Measurements from ENCODE around the gene CTSL. TPM values are rescaled to one million over a fixed set of nuclear protein-coding genes. Genes with fewer than 3 reads are reported as not detected.

Gene CTSL
- total and polyA plus RNA-seq, 7 donors, result 45.8 to 995 (median 75.3) TPM

DNA sequence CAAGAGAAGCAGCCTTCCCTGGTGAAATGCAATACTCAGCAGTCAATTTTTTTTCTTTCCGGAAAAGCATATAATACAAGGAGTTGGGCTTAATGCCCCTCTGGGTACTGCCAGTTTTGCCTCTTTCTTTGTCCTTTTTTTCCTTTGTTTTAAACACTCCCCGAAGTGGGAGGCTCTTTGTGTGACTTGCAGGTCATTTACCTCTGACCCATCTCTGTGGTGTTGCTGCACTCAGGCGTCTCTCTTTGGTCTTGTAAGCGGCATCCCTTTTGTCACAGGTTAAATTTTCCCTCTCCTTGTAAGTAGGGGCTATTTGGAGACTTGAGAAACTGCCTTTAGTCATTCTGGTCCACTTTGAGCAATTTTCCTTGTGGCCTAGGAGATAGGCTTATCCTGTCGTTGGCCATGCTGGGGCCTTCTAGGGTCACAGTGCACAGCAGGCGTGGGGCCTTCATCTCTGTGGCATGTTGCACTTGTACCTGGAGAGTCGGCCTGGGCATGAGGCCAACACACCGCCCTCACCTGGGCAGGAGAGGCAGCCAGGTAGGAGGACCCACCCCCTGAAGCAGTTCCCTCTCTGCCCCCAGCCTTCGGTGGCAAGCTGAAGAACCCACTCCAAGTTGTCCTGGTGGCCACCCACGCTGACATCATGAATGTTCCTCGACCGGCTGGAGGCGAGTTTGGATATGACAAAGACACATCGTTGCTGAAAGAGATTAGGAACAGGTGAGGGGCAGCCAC, 27.7 kb upstream of the CTSL start:
- DNase-seq, result no peak
- peaks cover 0 to 6% of the 10 kb centered on the region in 2 donors for H3K36me3 ChIP-seq (ENCODE audit: insufficient read depth in 1 of 2, low read depth in 1 of 2)
- no peaks in the 10 kb centered on the region for H3K4me1 ChIP-seq
- H3K9me3 ChIP-seq, result no peaks in the 10 kb centered on the region
- H3K4me3 ChIP-seq, result no peak overlapping the region
- no peaks in the 10 kb centered on the region for H3K27me3 ChIP-seq (ENCODE audit: insufficient read depth in 3 of 3, low read length in 2 of 3)
- ATAC-seq, result no peak
- intact Hi-C loops (cut with DNase I), result no loop called here
- no peak overlapping the region for H3K27ac ChIP-seq
- WGBS, 3 donors, result 91 to 97% (median 96%) methylated on average over 14 of the region's 14 CpGs
- TF ChIP-seq, protein P1, sequence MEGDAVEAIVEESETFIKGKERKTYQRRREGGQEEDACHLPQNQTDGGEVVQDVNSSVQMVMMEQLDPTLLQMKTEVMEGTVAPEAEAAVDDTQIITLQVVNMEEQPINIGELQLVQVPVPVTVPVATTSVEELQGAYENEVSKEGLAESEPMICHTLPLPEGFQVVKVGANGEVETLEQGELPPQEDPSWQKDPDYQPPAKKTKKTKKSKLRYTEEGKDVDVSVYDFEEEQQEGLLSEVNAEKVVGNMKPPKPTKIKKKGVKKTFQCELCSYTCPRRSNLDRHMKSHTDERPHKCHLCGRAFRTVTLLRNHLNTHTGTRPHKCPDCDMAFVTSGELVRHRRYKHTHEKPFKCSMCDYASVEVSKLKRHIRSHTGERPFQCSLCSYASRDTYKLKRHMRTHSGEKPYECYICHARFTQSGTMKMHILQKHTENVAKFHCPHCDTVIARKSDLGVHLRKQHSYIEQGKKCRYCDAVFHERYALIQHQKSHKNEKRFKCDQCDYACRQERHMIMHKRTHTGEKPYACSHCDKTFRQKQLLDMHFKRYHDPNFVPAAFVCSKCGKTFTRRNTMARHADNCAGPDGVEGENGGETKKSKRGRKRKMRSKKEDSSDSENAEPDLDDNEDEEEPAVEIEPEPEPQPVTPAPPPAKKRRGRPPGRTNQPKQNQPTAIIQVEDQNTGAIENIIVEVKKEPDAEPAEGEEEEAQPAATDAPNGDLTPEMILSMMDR (IDR thresholded peaks at IDR 0.05), result no peak

DNA sequence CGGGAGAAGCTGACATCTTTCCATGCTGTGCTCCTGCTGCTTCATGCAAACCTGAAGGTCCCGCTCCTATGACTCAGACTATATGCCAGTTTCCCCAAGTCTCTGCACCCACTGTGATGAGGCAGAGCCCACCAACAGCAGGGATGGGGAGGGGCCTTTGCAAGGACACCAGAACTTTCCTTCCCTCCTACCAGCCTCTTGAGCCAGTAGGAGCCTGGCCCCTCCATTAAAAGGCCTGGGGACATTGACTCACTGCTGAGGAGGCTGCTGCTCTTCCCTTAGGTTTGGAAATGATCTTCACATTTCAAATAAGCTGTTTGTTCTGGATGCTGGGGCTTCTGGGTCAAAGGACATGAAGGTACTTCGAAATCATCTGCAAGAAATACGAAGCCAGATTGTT, 26.1 kb upstream of the CTSL start:
- intact Hi-C loops (cut with DNase I), result no loop called here
- H3K36me3 ChIP-seq (ENCODE audit: insufficient read depth in 1 of 2, low read depth in 1 of 2), result peaks cover 0 to 6% of the 10 kb centered on the region in 2 donors

DNA sequence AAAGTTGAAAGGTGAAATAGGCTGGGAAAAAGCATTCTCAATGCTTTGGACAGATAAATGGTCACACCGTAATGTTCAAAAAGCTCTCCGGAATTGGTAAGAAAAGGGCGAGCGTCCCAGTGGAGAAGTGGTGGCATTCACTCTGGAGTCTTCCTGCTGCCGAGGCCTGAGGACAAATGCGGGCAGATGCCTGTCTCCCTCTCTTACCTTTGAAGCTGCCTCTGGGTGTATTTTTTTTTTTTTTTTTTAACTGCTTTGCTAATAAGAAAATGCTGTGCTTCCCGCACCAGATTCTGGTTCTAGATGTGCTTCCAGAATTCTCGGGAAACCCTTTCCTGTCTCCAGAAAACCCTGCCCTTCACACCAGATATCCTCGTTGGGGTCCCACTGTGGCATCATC, 24.4 kb upstream of the CTSL start:
- intact Hi-C loops (cut with DNase I), result no loop called here
- Histone ChIP-seq H3K27me3 (ENCODE audit: insufficient read depth in 3 of 3, low read length in 2 of 3) (no peaks in the 10 kb centered on the region), H3K4me3 (no peak overlapping the region), H3K9me3 (no peaks in the 10 kb centered on the region), H3K27ac (no peak overlapping the region), H3K4me1 (no peaks in the 10 kb centered on the region), H3K36me3 (ENCODE audit: insufficient read depth in 1 of 2, low read depth in 1 of 2) (peaks cover 0 to 6% of the 10 kb centered on the region in 2 donors)
- WGBS, 3 donors, result 87 to 89% (median 88%) methylated on average over 9 of the region's 9 CpGs
- no peak for ATAC-seq
- TF ChIP-seq, protein P1 (IDR thresholded peaks at IDR 0.05), result no peak
- DNase-seq, result no peak

More for the DNA sequence above, 26.1 kb upstream of the CTSL start:
- Histone ChIP-seq H3K27me3 (ENCODE audit: insufficient read depth in 3 of 3, low read length in 2 of 3) (no peaks in the 10 kb centered on the region), H3K27ac (no peak overlapping the region), H3K4me3 (no peak overlapping the region), H3K9me3 (no peaks in the 10 kb centered on the region), H3K4me1 (no peaks in the 10 kb centered on the region)
- ATAC-seq (no peak), DNase-seq (no peak)
- TF ChIP-seq, protein P1 (IDR thresholded peaks at IDR 0.05), result no peak
- WGBS, 3 donors, result 96 to 98% (median 97%) methylated on average over 4 of the region's 4 CpGs

DNA sequence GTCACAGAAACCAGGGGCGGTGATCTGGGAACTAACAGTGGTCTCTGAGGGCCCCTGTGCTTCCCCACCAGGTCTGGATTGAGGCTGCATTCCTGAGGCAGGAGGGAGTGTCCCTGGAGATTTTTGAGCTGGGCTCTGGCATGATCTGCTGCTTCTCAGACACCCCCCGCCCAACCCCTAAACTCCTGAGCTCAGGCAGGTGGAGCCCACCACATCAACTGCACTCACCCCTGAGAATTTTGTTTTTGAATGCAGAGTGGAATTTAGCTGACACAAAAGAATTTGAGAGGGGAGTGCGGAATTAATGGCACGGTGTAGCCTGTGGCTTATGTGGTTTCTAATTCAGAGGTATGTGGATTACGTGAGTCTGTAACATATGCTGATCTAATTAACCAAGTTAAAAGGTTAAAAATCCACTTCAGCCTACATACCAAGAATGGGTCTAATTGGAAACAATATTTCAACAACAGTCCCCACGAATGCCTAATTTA, 23.9 kb upstream of the CTSL start:
- Histone ChIP-seq H3K27me3 (ENCODE audit: insufficient read depth in 3 of 3, low read length in 2 of 3) (no peaks in the 10 kb centered on the region), H3K36me3 (ENCODE audit: insufficient read depth in 1 of 2, low read depth in 1 of 2) (peaks cover 0 to 6% of the 10 kb centered on the region in 2 donors), H3K27ac (no peak overlapping the region), H3K4me3 (no peak overlapping the region), H3K4me1 (no peaks in the 10 kb centered on the region), H3K9me3 (no peaks in the 10 kb centered on the region)
- ATAC-seq, result no peak
- WGBS, 3 donors, result 77 to 84% (median 78%) methylated on average over 6 of the region's 6 CpGs
- TF ChIP-seq, protein P1 (IDR thresholded peaks at IDR 0.05), result no peak
- no peak for DNase-seq
- intact Hi-C loops (cut with DNase I), result no loop called here
